Stimulated activated CD8-positive, alpha-beta memory T cell treated with anti-CD3 and anti-CD28 coated beads, Interleukin-12 subunit alpha, Interleukin-12 subunit beta, amount 100 ng/mL, for 4 hours (primary cell): ENCODE results near the gene SETD1A.
A peak's percentile ranks its signal among the peaks of the same experiment; 100 is the strongest.

ENCODE experiments used
- DNase-seq: peaks from one replicate; pipeline ENCODE4 v3.0.0-alpha.2; 2020; ENCODE audit warnings: low read depth

The SETD1A gene

DNA sequence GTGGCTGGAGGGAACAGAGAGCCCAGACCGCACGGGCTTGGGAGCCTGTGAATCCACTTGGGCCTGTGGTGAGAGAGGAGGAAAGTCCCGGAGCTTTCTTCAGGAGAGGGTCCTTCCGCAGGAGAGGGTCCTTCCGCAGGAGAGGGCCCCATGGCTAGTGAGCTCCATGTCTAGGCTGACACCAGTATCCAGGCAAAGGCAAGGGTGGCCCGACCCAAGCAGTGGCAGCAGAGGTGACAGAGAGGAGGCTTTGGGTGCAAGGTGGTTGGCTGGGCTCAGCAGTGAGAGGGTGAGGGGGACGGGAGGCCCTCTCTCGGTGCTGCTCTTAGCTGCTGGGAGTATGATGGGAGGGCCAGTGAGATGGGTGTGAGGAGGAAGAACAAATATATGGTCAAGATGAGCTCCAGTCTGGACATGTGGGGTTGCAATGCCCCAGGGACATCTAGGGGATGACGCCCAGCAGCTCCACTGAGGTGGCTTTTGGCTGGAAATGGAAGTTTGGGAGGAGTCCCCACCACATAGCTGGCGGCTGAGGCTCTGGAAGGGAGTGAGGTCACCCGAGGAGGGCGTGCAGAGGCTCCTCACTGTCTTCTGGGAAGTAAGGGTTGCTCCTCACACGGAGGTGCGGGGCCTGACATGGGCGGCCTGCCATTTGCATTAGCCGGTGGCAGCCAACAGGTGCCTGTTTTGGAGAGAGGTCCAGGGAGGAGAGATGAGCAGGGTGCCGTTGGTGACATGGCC is 25.2 kb downstream of the SETD1A start:
- DNase-seq: no peak

DNA sequence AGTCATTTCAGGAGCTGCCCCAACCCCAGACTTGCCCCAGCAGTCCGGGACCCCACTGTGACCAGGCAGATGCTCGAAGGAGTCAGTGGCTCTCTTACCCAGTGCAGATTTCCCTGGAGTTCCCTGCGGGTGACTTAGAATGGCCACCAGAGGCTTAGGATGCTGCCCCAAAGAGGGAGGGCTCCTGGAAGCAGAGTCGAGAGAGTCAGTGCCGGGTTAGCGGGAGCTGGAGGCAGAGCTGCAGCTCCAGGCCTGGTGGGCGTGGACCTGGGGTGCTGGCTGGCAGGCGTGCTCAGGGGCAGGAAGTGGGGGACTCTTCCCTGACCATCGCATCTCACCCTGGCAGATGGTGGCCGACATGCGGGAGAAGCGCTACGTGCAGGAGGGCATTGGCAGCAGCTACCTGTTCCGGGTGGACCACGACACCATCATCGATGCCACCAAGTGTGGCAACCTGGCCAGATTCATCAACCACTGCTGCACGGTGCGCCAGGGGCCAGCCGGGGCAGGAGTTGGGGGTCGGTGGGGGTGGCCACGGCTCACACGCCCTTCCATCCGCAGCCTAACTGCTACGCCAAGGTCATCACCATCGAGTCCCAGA is 25.8 kb downstream of the SETD1A start:
- no peak for DNase-seq

DNA sequence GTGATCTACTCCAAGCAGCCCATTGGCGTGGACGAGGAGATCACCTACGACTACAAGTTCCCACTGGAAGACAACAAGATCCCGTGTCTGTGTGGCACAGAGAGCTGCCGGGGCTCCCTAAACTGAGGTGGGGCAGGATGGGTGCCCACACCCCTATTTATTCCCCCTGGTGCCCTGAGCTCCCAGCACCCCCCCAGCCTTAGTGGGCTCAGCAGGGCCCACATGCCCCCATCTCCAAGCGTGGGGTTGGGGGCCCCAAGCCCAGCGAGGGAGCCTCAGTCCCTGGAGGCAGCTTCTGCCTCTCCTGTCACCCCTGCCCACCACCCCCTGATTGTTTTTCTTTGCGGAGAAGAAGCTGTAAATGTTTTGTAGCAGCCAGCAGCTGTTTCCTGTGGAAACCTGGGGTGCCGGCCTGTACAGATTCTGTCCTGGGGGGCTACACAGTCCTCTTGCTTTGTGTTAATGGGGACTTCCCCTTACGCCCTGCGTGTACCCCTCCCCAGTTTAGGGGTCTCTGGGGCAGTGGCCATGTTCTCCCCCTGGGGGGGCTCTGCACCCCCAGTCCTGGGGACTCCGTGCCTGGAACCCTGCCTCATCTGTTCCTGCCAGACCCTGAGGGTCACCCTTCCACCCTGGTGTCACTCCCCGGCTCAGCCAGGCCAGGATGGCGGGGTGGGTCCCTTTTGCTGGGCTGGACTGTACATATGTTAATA is 26.5 kb downstream of the SETD1A start:
- DNase-seq: no peak

DNA sequence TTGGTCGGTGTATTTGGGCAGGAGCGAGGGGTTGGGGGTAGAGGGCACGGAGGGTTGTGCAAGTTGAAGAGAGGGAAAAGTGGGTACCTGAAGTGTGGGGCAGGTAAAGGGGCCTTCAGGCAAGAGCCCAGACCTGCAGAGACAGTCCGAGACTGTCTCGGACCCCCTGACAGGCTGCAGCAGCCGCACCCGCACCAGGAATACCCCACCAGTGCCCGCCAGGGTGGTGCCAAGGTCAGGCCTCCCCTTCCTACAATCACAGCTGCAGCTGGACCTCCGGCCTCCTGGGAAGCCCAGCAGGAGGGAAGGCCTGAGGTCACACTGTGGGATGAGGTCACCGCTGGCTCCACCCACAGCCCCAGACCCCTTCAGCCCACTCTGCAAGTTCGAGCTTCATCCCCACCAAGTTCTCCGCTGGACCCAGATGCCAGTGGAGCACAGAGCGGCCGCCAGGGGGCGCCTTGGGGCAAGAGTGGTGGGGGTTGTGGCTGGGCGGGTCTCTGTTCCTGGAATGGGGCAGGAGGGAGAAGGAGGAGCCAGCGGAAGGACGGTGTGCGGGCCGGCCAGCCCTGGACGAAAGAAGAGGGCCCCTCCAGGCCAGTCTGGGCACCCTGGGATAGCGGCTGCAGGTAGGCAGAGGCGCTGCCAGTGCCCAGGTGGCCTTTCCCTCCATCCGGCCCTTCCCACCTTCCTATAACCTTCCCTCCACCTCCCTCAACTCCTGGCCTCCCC is 27.3 kb downstream of the SETD1A start, which contains the start of gene HSD3B7:
Gene HSD3B7 (plus strand): TSS at position 539 of the 732 bp plus-strand sequence. CDS start 452 bp downstream, outside the sequence.
- DNase-seq: peak; percentile 55

DNA sequence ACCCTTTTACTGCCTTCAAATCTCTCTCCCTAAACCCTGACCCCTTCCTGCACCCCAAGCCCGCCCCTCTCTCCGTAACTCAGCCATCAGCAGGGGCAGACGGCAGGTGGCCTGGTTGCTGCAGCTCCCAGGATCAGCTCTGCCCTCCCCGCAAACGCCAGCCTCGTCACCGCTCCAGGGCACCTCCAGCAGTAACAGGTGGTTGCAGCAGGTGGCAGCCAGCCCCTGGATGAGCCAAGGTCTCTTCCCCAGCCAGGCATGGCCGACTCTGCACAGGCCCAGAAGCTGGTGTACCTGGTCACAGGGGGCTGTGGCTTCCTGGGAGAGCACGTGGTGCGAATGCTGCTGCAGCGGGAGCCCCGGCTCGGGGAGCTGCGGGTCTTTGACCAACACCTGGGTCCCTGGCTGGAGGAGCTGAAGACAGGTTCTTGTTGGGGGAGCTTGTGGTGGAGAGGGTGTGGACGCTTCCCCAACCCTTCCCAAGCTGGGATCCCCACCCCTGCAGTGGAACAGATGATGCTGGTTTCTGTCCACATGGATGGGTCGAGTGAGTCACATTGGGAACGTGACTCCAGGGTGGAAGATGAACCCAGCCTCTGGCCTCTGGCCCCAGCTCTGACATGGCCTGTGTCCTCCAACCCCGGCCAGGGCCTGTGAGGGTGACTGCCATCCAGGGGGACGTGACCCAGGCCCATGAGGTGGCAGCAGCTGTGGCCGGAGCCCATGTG is 28.0 kb downstream of the SETD1A start:
- DNase-seq: no peak

DNA sequence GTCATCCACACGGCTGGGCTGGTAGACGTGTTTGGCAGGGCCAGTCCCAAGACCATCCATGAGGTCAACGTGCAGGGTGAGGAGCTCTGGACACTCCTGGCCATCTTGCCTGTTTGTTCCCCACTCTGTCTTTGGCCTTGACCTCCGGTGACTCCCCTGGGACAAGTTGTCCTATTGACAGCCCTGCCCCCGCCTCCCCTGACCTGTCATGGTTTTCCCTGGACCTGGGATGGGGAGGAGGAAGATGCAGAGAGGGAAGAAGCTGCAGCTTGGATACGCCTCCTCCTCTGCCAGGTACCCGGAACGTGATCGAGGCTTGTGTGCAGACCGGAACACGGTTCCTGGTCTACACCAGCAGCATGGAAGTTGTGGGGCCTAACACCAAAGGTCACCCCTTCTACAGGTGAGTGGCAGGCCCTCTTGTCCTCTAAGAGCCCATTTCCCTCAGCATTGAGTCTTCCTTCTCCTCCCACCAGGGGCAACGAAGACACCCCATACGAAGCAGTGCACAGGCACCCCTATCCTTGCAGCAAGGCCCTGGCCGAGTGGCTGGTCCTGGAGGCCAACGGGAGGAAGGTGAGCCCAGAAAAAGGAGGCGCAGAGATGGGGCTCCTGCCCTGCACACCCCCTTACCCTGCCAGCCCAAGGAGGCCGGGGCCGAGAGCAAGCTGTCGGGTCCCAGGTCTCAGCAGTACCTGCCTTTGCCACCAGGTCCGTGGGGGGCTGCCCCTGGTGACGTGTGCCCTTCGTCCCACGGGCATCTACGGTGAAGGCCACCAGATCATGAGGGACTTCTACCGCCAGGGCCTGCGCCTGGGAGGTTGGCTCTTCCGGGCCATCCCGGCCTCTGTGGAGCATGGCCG is 28.8 kb downstream of the SETD1A start:
- no peak for DNase-seq

DNA sequence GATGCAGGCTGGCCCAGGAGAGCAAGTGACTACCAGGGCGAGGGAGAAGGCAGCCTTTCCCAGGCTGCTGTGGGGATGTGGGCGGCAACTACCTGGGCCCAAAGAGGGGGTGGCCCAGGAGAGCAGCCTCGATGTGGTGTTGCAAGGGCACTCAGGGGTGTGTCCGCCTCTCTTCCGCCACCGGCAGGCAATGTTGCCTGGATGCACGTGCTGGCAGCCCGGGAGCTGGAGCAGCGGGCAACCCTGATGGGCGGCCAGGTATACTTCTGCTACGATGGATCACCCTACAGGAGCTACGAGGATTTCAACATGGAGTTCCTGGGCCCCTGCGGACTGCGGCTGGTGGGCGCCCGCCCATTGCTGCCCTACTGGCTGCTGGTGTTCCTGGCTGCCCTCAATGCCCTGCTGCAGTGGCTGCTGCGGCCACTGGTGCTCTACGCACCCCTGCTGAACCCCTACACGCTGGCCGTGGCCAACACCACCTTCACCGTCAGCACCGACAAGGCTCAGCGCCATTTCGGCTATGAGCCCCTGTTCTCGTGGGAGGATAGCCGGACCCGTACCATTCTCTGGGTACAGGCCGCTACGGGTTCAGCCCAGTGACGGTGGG is 30.1 kb downstream of the SETD1A start:
- DNase-seq: no peak

DNA sequence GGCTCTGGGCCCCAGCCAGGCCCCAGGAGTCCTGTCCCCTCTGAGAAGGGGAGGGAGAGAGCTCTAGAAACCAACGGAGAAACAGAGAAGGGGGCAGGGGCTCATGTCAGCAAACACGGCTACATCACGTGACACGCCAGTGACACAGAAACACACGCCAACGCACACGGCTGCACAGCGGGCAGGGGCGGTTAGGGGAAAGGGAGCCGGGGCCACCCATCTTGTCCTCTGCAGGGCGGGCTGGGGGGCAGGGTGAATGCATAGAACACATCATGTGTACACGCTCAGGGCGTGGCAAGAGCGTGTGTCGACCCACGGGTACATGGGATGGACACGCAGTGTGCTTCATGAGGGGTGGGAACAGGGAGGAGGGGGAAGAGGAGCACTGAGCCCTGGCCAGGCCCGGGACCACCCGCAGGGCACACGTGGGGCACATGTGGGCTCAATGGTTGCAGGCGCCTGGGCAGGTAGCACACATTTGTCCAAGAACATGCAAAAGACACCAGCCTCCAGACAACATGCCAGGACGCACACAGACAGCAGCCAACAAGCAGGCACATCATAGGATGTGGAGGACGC is 32.0 kb downstream of the SETD1A start:
- no peak for DNase-seq

DNA sequence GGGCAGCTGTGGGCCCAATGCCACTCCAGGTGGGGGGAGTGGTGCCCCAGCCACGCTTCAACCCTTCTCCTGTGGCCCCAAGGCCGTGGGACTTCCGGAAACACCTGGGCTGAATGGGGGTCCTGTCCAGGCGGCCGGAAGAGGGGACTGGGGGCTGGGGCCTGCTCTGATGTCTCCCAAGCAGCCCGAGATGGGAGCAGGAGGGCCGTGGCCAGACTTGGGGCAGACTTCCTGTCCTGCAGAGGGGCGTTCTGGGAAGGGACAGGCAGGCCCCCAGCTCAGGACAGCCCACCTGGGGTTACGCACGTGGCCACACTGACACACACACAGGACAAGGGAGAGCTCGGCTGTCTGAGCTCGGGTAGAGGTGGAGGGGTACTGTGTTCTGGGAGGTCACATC is 32.6 kb downstream of the SETD1A start:
- DNase-seq: no peak

DNA sequence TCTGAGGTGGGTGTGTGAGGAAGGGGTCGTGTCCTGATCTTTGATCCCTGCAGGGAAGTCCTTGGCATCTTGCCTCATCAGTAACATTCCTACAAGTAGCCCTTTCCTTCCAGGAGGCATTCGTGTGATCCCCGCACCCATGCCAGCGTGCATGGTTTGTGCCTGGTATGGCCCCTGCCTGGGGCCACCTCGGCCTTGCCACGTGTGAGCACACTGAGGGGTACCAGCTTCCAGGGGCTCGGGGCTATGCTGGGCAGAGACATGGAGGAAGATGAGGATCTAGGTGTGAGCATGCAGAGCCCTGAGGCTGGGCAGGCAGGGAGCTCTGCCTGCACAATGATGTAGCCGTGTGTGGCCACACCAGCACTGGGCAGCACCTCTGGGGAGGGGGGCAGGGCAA is 33.5 kb downstream of the SETD1A start:
- no peak for DNase-seq

DNA sequence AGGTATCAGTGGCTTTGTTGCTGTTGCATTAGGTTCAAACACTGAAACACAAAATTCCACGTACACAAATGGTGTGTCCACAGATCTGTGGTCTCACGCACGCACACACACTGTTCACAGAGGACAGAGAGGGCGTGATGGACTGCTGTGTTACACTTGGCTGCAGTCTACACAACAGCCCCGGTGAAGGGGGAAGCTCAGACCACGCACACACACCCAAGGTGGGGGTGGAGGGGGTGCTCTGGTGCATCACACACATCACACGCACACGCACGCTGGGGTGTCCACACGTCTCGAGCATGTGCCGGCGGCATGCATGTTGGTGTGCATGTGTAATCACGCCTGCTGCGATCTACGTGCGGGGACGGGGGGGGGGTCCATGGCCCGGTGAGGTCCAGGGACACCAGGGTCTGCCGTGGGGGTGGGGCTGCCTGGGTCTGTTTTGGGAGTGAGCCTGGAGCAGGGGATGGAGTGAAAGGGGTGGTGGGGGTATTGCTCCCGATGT is 34.8 kb downstream of the SETD1A start:
- DNase-seq: no peak

DNA sequence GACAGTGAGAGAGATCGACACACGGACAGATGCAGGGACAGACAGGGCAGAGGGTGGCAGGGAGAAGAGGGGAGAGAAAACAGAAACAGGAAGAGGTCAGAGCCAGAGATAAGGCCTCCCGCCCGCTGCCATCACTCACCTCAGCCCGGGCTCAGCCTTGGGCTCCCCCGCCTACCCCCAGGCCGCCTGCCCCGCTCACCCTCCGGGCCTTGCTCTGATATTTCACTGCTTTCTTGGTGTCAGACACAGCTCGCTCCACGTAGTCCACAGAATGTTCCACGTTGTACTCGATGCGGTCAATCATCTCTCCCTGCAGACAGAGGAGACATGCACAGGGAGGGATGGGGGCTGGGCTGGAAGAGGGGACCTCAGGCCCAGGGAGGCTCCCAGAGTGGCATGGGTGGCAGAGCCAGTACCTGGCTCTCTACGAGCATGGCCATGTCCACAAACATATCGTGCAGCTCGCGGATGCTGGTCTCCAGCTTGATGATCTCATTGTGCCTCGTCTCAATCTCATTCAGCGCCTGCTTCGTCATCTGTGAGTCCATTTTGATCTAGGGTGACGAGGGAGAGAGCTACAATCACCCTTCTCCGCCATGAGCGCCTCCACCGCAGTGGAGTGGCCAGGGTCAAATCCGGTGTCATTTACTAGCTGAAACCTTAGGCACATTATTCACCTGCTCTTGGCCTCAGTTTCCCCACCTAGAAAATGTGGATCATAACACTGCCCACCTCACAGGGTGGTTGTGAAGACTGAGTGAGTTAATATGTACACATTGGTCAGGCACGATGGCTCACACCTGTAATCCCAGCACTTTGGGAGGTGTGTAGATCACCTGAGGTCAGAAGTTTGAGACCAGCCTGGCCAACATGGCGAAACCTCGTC is 35.6 kb downstream of the SETD1A start:
- no peak for DNase-seq

DNA sequence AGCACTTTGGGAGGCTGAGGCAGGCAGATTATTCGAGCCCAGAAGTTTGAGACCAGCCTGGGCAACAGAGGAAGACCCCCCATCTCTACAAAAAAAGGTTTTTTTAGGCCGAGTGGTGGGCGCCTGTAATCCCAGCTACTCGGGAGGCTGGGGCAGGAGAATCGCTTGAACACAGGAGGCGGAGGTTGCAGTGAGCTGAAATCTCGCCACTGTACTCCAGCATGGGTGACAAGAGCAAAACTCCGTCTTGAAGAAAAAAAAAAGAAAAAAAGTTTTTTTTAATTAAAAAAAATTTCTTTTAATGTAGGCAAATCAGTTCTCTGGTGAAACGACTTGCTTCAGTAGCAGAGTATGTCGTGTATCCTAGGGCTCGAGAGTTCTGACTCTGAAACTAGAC is 38.4 kb downstream of the SETD1A start:
- no peak for DNase-seq

DNA sequence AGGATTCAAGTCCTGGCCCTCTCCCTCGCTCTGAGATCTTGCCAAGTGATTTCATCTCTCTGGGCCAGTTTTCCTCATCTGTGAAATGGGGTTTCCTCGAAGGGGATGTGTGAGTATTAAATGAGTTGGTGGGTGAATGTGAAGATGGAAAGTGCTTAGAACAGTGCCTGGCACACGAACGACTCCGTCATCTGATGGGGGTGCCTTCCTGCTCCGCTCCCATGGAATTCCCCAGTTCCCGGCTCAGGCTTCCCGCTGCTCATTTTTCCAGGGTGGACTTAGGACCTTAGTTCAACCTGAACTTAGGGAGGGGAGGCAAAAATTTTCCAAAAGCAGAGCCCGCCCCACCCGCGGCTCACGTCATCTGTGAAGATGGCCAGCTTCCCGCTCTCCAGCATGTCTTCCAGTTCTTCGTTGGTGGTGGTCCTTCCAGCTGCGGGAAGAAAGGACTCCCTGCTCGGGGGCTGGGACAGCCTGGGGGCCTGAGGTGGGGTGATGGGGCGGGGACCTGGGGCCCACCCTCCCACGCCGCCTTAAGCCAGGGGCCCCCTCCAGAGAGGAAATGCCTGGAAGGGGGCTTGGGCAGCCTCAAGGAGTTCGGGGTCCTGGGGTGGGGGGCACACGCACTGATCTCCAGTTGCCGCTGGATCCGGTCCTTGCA is 38.9 kb downstream of the SETD1A start:
- DNase-seq: no peak

DNA sequence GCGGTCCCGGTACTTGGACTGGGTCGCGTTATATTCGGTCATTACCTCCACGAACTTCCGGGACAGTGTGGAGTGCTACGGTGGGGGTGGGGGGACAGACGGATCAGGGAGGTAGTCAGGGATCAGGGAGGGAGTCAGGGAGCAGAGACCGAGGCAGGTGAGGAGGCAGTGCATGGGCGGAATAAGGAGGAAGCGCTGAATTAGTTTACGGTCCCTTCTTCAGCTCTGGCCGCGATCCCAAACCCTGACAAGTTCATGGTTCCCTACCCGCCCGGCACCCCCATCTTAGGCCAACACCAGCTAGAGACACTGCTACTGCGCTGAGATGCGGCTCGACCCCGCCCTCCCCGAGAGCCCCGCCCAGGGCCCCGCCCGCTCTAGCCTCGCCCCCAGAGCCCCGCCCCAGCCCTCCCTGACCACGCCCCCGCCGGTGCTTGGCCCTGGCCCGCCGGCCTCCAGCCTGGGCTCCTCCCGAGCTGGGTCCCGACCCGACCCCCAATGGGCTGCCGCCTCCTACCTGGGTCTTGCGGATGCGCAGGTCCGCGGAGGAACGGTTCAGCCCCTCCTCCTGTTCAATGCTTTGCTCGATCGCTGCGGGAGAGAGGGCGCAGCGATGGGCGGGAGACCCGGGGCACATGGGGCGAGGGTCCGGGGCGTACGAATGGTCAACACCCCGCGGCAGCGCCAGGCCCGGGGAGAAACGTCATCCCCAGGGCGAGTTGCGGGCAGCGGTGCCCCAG is 39.6 kb downstream of the SETD1A start:
- peak; percentile 68 for DNase-seq

DNA sequence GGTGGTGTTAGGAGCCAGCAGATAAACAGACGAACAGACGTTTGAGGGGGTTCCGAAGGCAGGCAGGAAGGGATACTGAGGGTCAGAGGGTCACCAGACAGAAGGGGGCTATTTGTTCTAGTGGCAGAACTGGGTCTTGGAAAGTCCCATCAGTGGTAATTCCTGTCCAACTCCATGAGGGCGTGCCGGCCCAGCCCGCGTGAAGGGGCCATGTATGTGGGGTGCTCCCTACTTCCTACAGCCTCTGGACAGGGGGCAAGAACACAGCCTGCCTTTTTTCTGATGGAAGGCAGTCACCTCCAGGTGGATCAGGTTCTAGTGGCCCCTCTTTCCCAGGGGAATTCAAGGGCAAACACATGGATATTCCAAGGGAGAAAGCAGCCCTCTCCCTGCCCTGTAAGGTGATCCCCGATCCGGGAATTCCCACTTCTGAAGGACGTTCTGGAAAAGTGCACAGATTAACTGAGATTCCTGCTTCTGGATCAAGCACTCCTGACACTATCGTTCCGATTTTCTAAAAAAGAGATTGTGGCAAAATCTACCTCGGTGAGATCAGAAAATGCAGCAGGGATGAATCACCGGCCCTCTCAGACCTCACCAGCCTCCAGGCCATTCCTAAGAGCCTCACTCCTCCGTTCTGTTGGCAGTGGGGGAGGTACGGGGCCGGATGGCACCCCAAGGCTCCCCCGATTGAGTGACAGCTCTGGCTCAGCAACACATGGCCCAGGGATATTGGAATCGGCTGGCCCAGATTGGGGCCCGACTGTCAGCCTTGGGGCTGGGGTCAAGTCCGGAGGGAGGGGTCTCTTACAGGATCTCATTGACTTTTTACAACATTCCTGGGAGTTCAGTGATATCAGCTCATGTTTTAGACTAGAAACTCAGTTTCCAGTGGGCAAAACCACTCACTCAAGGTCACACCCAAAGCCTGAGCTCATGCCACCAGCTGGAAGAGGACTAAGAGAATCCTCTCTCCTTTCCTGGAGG is 40.5 kb downstream of the SETD1A start:
- DNase-seq: no peak
